ENCODE measurements around the gene MARS1. TPM values are rescaled to one million over a fixed set of nuclear protein-coding genes. Genes with fewer than 3 reads are reported as not detected.

The MARS1 gene
- total and polyA plus RNA-seq, 12 donors: 56.7 to 108 (median 75.6) TPM

DNA sequence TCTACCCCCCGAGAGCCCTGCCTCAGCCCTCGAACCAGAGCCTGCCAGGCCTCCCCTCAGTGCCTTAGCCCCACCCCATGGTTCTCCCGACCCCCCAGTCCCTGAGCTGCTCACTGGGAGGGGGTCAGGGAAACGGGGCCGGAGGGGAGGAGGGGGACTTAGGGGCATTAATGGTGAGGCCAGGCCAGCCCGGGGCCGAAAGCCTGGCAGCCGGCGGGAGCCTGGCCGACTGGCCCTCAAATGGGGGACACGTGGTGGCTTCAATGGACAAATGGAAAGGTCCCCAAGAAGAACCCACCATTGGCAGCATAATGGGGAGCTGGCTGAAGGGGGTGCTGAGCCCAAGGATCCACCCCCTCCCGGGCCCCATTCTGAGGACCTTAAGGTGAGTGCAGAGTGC, 40.3 kb downstream of the MARS1 start:
- no peak for ATAC-seq
- no peak for TF ChIP-seq CTCF (IDR thresholded peaks at IDR 0.05)
- Histone ChIP-seq H3K36me3 (peaks cover 0 to 95% (median 68%) of the 10 kb centered on the region in 9 donors), H3K9me3 (no peaks in the 10 kb centered on the region), H3K27ac (no peak overlapping the region), H3K4me1 (peaks cover 10 to 31% (median 21%) of the 10 kb centered on the region in 9 donors), H3K27me3 (no peaks in the 10 kb centered on the region), H3K4me3 (no peak overlapping the region)
- no peak for DNase-seq
- WGBS, 2 donors: 85 to 86% methylated on average over 12 of the region's 12 CpGs
- intact Hi-C loops (cut with DNase I): no loop called here

- Histone ChIP-seq H3K27me3 (no peaks in the 10 kb centered on the region), H3K4me1 (peaks cover 7 to 23% (median 13%) of the 10 kb centered on the region in 9 donors), H3K4me3 (no peak overlapping the region), H3K27ac (no peak overlapping the region), H3K36me3 (peaks cover 0 to 100% (median 74%) of the 10 kb centered on the region in 9 donors), H3K9me3 (no peaks in the 10 kb centered on the region)
- no peak for TF ChIP-seq CTCF (IDR thresholded peaks at IDR 0.05)
- DNase-seq: no peak
- intact Hi-C loops (cut with DNase I): no loop called here
- no peak for ATAC-seq
- WGBS, 2 donors: 75 to 79% methylated on average over 10 of the region's 10 CpGs
Measured at GRCh38 chr12:57528831-57529555, 41.1 kb downstream of the MARS1 start.

- H3K9me3 ChIP-seq: no peaks in the 10 kb centered on the region
- 63 to 82% methylated on average over 6 of the region's 6 CpGs for WGBS, 2 donors
Measured at GRCh38 chr12:57529831-57530230, 42.0 kb downstream of the MARS1 start.

More at GRCh38 chr12:57529831-57530230, 42.0 kb downstream of the MARS1 start:
- Histone ChIP-seq H3K4me1 (peaks cover 0 to 15% (median 5%) of the 10 kb centered on the region in 9 donors), H3K4me3 (no peak overlapping the region), H3K27me3 (no peaks in the 10 kb centered on the region), H3K27ac (no peak overlapping the region), H3K36me3 (peaks cover 0 to 100% (median 82%) of the 10 kb centered on the region in 9 donors)
- no peak for DNase-seq
- intact Hi-C loops (cut with DNase I): no loop called here
- TF ChIP-seq CTCF (IDR thresholded peaks at IDR 0.05): no peak
- ATAC-seq: no peak
